ENCODE results near the gene SCRN2.

The SCRN2 gene

DNA sequence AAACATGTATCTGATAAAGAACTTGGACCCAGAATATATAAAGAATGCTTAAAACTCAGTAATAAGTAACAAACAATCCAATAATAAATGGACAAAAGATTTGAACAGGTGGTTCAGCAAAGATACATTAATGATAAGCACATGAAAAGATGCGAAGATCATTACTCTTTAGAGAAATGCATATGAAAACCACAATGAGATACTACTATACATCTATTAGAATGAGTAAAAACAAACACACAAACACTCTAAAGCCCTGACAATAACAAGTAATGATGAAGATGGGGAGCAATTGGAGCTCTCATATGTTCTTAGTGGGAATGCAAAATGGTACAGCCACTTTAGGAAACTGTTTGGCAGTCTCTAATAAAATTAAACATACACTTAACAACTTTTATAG lies 48.6 kb downstream of the SCRN2 start:
- peaks cover 53% of the 10 kb centered on the region for H3K27me3 ChIP-seq (ENCODE audit: insufficient read depth, low read length)
- no peaks in the 10 kb centered on the region for H3K9me3 ChIP-seq (ENCODE audit: low read length)
- H3K4me1 ChIP-seq (ENCODE audit: insufficient read depth, low read length), result peaks cover 2% of the 10 kb centered on the region
- H3K4me3 ChIP-seq (ENCODE audit: low read length), result no peak overlapping the region
- H2AFZ ChIP-seq (ENCODE audit: low read depth, low read length), result no peak overlapping the region
- no peaks in the 10 kb centered on the region for H3K36me3 ChIP-seq (ENCODE audit: insufficient read depth, low read length)

DNA sequence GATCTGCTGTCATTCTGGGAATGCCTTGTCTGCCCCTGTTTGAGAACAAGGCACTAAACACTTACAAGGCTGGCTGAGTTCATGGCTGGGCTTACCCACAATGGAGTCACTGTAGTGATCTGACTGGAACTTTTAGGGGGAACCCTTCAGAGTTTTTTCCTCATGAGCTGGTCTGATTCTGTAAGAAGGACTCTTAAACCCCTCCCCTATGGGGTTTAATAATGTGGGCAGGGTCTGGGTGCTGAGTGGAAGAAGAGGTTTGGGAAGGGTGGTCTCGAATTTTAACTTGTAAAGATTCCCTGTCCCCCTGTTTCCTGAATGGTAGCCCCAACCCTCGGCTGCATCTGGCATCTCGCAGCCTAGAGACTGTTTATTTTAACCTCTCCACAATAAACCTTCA lies 50.0 kb downstream of the SCRN2 start:
- Histone ChIP-seq H3K4me1 (ENCODE audit: insufficient read depth, low read length) (peaks cover 2% of the 10 kb centered on the region), H2AFZ (ENCODE audit: low read depth, low read length) (no peak overlapping the region), H3K27me3 (ENCODE audit: insufficient read depth, low read length) (peaks cover 53% of the 10 kb centered on the region), H3K36me3 (ENCODE audit: insufficient read depth, low read length) (no peaks in the 10 kb centered on the region), H3K4me3 (ENCODE audit: low read length) (no peak overlapping the region), H3K9me3 (ENCODE audit: low read length) (no peaks in the 10 kb centered on the region)

DNA sequence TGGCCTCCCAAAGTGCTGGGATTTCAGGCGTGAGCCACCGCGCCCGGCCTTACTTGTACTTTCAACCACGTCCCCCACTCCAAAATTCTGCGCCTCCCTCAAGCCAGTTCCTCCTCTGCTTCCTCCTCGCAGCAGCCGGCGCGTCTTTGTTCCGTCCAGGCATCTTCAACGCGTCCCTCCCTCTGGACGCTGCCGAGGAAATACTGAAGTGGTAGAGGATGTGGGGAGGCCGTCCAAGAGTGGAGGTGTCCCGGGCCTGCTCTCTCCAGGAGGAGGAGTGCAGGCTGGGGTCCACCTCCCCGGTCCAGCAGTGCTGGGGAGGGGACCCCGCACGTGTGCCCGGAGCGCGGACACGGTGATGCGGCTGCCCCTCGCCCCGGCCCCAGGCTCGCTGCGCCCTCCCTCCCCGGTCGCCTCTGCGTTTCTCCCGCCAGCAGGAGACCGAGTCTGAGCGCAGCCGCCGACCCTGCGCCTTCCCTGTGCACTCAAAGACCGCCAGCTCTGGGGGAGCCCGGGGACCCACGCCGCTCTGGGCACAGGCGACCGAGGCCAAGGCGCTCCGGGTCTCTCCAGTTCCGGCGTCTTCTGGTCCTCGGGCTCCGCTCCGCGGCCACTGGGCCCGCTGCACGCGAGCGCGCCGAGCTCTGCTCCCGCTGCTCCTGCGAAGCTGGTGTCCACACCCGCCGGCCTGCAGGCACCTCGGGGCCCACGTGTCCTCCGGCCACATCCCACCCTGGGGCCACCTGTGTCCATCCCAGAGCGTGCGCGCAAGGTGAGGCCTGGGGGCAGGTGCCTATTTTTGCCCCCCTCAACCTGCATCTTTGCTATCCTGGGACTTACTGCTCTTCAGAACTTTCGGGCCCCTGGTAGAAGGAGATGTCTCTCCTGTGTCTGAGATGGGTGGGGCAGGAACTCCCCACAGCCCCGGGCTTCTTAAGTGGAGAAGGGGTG lies 51.2 kb downstream of the SCRN2 start:
- Histone ChIP-seq H3K27me3 (ENCODE audit: insufficient read depth, low read length) (peaks cover 45% of the 10 kb centered on the region), H3K9me3 (ENCODE audit: low read length) (no peaks in the 10 kb centered on the region), H3K4me3 (ENCODE audit: low read length) (peak overlapping the region; percentile 61), H3K4me1 (ENCODE audit: insufficient read depth, low read length) (peaks cover 2% of the 10 kb centered on the region), H3K36me3 (ENCODE audit: insufficient read depth, low read length) (no peaks in the 10 kb centered on the region), H2AFZ (ENCODE audit: low read depth, low read length) (peak overlapping the region; percentile 94)
